Globus pallidus (tissue), 1 donor: ENCODE data around the gene ZNF549.
"Not testable (repeated sequence)": the region's sequence is repeated elsewhere in the genome, so short reads cannot be mapped to it uniquely, and the experiment has no call there.

Experiments used
- DNase-seq: peaks from one replicate; pipeline ENCODE4 v3.0.0-alpha.2; 2015; ENCODE audit warnings: low spot score

ZNF549 gene

DNA sequence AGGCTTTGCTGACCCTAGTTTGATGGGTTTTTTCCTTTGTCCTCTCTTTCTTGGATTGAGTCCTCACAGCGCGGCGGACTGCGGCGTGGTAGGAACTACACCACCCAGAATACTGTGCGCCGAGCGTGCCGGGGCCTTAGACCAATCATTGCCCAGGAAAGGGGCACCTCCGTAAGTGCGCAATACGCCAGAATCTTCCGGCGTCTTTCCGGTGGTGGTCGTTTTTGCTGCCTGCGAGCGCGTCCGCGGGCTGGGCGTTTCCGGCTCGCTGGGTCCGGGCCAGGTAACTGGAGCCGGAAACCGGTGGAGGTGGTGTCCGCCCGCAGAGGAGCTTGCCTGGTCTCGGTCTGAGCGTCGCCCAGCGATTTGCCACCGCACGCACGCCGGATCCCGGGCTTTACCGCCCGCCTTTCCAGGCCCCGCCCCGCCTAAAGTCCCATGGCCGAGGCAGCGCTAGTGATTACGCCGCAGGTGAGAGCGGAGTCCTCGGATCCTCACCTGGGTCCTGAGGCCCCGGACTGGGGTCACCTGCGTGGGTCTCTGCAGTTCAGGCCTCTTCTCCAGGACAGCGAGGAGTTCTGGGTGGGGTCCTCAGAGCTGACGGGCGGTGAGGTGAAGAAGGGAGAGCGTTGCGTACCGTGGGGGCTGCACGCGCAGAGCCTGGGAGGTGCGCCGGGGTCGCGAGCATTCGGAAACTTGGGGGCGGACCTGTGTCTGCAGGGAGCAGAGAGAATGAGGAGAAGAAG is at the start of gene ZNF549:
Gene ZNF549, plus strand, starts transcription at position 221 of the 746 bp plus-strand sequence. Its CDS starts 218 bp downstream, at position 439.
- DNase-seq = peak; percentile 69

GRCh38 chr19:57487477-57488298 is 39.5 kb upstream of the ZNF549 start, which contains the start of gene ZNF419:
Gene ZNF419 (plus strand): TSS chr19:57487750. CDS start chr19:57487951, 201 bp downstream.
- DNase-seq = peak; percentile 85

DNA sequence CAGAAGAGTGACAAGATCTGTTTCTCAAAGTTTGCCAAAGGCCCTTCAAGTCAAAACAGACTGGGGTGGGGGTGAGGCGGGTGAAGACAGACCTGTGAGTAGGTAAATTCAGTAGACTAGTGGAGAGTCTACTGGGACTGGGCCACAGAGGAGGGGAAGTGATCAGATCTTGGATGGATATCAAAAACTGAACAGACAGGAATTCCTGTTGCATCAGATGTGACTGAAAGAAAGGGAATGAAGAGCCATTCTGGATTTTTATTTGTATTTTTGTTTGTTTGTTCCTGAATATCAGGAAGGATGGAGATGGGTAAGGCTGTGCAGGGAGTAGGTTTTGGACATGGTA is 38.9 kb upstream of the ZNF549 start:
- DNase-seq = not testable (repeated sequence)

- DNase-seq = not testable (repeated sequence)
These were observed 27.9 kb upstream of the ZNF549 start for GRCh38 chr19:57499332-57499679.

DNA sequence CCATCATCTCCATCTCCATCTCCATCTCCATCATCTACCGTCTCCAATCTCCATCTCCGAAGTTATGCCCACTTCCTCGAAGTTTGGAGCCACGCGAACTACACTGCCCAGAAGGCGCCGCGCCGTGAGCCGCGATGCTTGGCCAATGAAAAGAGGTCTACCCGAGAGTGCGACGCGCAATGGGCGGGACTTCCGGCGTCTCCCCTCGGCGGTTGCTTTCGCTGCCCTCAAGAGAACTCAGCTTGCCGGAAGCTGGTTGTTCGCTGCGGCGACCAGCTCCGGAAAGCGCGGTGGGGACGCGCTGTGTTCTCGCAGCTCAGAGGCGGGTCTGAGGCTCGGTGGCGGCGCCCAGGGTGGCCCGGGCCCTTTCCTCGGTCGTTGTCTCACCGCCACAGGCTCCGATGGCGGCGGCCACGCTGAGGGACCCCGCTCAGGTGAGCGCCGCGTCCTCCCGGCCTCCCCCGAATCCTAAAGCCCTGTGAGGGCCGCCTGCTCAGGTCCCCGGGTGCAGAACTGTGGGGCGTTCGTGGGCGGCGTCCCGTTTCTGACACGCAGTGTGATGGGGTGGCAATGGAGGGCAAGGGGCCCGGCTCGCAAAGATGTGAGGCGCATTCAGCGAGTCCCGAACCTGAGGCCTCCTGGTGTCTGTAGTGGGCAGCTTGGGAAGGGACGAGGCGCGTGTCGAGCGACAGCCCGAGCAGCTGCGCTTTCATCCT is 27.3 kb upstream of the ZNF549 start, which contains the start of gene ZNF773:
Gene ZNF773, plus strand, starts transcription at position 259 of the 716 bp plus-strand sequence. Its CDS starts 143 bp downstream, at position 402.
- peak; percentile 53 for DNase-seq

DNA sequence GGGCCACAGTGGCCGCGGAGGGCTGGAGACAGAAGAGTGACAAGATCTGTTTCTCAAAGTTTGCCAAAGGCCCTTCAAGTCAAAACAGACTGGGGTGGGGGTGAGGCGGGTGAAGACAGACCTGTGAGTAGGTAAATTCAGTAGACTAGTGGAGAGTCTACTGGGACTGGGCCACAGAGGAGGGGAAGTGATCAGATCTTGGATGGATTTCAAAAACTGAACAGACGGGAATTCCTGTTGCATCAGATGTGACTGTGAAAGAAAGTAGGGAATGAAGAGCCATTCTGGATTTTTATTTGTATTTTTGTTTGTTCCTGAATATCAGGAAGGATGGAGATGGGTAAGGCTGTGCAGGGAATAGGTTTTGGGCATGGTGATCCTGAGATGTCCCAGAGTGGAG is 26.8 kb upstream of the ZNF549 start:
- DNase-seq = not testable (repeated sequence)

DNA sequence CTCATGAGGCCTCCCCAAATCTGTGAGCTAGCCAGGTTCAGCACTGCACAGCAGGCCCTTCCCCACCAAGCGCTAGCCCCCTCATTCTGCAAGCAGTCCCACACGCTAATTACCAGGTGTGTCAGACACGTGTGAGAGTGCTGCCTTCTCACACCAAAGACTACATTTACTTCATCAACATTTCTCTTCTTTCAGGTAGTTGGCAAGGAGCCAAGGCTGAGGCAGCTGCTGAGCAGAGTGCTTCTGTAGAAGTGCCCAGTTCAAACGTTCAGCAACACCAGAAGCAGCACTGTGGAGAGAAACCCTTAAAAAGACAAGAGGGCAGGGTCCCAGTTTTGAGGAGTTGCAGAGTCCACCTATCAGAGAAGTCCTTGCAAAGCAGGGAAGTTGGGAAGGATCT is 21.0 kb upstream of the ZNF549 start:
- no peak for DNase-seq

DNA sequence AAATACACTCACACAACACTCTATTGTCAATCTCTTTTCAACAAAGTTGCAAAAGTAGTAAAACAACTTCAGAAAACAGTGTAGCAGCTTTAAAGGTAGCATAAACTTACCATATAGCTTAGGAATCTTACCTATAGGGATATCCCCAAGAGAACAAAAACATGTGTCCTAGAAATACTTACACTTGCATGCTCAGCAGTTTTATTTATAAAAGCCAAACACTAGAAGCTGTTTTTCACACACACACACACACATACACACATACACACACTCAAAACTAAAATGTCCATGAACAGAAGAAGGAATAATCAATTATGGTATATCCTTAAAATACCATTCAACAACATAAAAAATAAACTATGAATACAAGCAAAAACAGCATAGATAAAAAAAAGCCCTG is 15.7 kb upstream of the ZNF549 start:
- no peak for DNase-seq

GRCh38 chr19:57512845-57513244 is 14.3 kb upstream of the ZNF549 start:
- no peak for DNase-seq

DNA sequence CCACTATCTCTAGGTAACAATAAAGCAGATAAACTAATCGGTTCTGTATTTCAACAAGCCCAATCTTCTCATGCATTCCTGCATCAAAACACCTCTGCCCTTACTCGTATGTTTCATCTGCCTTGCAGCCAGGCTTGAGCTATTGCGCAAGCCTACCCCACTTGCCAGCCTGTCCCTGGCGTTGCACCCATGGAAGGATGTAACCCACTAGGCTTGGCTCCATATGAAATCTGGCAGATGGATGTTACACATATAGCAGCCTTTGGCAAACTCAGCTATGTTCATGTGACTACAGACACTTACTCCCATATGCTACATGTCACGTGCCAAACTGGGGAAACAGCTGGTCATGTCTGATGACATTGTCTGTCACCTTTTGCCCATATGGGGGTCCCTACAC is 11.9 kb upstream of the ZNF549 start:
- no peak for DNase-seq

- DNase-seq = not testable (repeated sequence)
These were observed 9.1 kb upstream of the ZNF549 start for GRCh38 chr19:57518021-57518420.

GRCh38 chr19:57537953-57538547 is 10.9 kb downstream of the ZNF549 start:
- no peak for DNase-seq

DNA sequence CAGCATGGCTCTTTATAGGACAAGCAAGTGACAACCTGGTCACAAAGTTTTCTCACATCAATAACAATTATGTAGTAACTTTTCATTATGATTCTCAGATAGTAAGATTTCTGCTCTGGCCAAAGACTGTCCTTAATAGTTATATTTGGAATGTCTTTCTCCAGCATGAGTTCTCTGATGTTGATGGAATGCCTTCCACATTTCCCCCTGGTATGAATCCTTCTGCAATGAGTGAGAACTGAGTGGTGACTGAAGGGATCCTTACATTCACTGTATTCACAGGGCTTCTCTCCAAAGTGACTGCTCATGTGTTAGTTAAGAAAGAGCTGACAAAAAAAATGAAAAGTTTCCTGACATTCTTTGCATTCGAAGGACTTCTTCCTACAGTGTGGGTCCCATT is 19.4 kb downstream of the ZNF549 start:
- DNase-seq = no peak

- no peak for DNase-seq
These were observed 25.3 kb downstream of the ZNF549 start for GRCh38 chr19:57552432-57552831.

DNA sequence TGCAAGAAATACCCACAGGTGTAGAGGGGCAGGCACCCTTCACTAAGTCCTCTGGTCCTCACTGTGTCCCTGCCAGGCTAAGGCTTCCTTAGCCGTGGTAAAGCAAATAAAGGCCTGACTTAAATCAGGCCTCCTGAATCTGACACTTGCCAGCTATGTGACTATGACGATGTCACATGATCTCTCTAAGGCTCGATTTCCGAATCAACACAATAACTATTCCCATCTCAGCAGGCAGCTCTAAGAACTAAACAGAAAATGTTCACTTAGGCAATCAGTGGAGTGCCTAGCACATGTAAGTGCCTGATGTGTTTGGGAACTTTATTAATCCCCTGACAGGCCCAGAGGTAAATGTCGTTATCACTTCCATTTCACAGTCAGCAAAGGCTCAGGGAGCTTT is 30.5 kb downstream of the ZNF549 start:
- DNase-seq = no peak

DNA sequence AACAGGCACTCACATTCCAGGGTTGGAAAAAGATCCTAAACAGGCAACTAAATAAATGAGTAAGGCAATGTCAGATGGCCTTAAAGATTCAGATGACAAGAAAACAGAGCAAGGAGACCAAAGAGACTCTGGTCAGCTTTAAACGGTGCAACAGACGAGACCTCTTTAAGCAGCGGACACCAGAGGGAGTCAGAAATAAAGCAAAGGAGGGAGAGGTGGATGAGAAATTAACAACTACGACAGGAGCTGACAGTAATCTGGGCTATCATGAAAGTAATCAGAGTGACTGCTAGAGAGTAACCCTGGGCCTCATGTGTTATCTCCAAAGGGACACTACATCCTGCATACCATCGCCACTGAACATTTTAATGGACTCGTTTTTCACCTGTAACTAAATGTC is 31.4 kb downstream of the ZNF549 start:
- DNase-seq = no peak

GRCh38 chr19:57559008-57559403 is 31.9 kb downstream of the ZNF549 start:
- DNase-seq = no peak

DNA sequence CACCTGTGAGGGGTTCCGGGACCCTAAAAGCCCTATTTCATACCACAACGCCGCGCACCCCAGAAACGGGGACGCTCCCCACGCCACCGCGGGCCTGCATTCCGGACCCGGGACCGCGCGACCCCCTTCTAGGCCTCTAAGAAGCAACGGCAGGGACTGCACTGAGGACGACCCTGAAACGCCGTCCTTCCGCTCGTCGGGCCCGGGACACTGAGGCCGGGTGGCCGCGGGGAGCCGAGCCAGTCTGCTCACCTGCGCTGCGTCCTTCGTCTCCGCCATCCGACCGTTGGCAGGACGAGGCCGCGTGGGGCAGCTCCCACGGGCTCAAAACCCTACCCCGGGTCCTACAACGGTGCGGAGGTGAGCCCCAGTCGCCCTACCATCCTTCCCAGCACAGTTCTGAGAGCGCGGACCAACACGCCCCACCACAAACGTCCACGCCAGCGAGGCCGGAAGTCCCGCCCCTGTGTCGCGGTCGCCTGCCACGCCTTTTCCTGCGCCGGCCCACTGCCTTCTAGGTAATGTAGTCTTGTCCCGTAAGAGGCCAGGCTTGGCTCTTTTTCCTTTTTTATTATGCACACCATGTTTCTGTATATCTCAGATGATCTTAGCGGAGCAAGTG is 32.4 kb downstream of the ZNF549 start, which contains the start of gene ZNF550:
Gene ZNF550, minus strand, starts transcription at position 460 of the 622 bp plus-strand sequence. Its CDS starts 181 bp downstream, at position 279.
- DNase-seq = peak; percentile 77

DNA sequence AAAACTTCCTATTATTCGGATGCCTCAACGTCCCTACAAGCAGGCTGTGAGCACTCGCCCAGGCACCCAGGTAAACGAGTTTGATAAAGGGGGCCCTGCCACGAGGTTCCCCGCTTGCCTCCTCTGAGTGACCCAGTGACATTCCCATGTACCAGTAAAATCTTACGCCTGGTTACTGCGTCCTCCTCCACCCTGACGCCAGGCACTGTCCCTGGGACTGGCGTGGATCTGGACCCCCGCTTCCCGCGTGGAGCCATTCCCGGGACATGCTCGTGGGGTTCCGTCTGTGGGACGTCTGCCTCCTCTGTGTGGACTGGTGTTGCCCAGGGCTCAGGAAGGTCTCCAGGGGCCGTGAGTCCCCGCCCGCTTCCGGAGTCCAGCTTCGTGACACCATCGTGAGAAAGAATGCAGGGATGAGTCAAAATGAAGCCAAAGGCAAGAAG is 32.9 kb downstream of the ZNF549 start:
- DNase-seq = no peak

DNA sequence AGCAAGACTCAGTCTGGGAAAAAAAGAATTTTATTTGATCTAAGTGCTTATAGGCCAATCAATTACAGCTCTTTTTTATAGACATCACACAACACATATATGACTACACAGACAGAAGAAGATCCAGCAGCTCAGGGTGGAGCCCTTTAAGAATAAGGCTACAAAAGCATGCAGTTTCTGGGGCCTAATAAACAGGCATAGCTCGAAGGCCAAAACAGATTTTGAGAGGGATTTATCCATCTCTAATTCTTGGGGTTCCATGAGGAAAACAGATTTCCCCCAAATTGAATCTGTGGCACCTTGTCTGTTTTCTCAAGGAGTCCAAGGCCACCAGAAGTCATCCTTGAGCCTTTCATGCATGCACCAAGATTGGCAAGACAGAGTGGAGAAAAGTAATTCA is 36.4 kb downstream of the ZNF549 start:
- no peak for DNase-seq
